Esophagus squamous epithelium (tissue), 5 donors: Measurements from ENCODE around the gene MCTP2. TPM values are rescaled to one million over a fixed set of nuclear protein-coding genes. Genes with fewer than 3 reads are reported as not detected.
A peak's percentile ranks its signal among the peaks of the same experiment; 100 is the strongest.

Experiments
- DNase-seq: peaks from one replicate; lab custom pipeline; 2025; lab: John Stamatoyannopoulos, UW
- H3K27ac ChIP-seq, 4 donors: fragments of 200-600 bp; sonication (generic); one replicate each; pipeline ENCODE4 v1.5.1; 2016 to 2019; ENCODE audit warnings: mild to moderate bottlenecking in 1 of 4
- H3K27me3 ChIP-seq, 4 donors: fragments of 200-600 bp; sonication (generic); 1 replicate in 3 of 4; 2 replicates in 1 of 4; pipeline versions ENCODE4 v1.5.1 to v1.6.0; 2017 to 2021; ENCODE audit warnings: antibody characterized with exemption in 1 of 4
- H3K36me3 ChIP-seq, 3 donors: fragments of 200-600 bp; sonication (generic); one replicate each; pipeline ENCODE4 v1.5.1; 2016 to 2019
- H3K4me1 ChIP-seq, 3 donors: fragments of 200-600 bp; sonication (generic); one replicate each; pipeline ENCODE4 v1.5.1; 2017 to 2019
- H3K4me3 ChIP-seq, 4 donors: fragments of 200-600 bp; sonication (generic); 1 replicate in 3 of 4; 2 replicates in 1 of 4; pipeline ENCODE4 v1.5.1; 2016 to 2019; ENCODE audit warnings: mild to moderate bottlenecking in 2 of 4, moderate library complexity in 1 of 4
- H3K9me3 ChIP-seq, 3 donors: fragments of 200-600 bp; sonication (generic); one replicate each; pipeline ENCODE4 v1.5.1; 2016 to 2019
- CTCF ChIP-seq, 6 experiments: fragments of 450-650 bp in 4 of 6; fragments of 200-600 bp in 2 of 6; sonication (generic) in 2 of 6; IDR thresholded peaks; one replicate each; pipeline ENCODE4 v1.5.1; 2016 to 2019; ENCODE audit warnings: antibody characterized with exemption in 6 of 6, mild to moderate bottlenecking in 4 of 6, moderate library complexity in 4 of 6
- POLR2A ChIP-seq, 4 donors: fragments of 450-650 bp; IDR thresholded peaks; one replicate each; pipeline ENCODE4 v1.6.1; 2017; ENCODE audit warnings: antibody characterized with exemption in 4 of 4, mild to moderate bottlenecking in 4 of 4, moderate library complexity in 3 of 4
- WGBS, 2 donors: methylation state at CpG; one replicate each; pipeline ENCODE4 v1.1.5; 2018; 5-methylcytosine and 5-hydroxymethylcytosine counted together
- intact Hi-C: fragments of 100-400 bp; cut with DNase I; formaldehyde crosslinking; loops from one replicate; pipeline ENCODE4 v1.15.0; 2022
- total RNA-seq, 4 donors: library from RNA; depleted of rRNA; stranded (reverse); fragments of >200 nt; gene quantifications; one replicate each; pipeline ENCODE4 v1.1.0, GENCODE V29; 2016
- donor health status: DM: yes; HTN: yes; CAD: no.

MCTP2 gene
- total RNA-seq, 4 donors from 2014 or later, result 11.2 to 29.9 (median 15.6) TPM

- TF ChIP-seq POLR2A (IDR thresholded peaks at IDR 0.05) (no peak), CTCF (IDR thresholded peaks at IDR 0.05) (no peak)
- Histone ChIP-seq H3K27me3 (no peaks in the 10 kb centered on the region), H3K4me3 (no peak overlapping the region), H3K4me1 (peaks cover 0 to 9% (median 0%) of the 10 kb centered on the region in 3 donors), H3K27ac (peak overlapping the region in 1 of 4 donors; percentile 17), H3K36me3 (no peaks in the 10 kb centered on the region), H3K9me3 (peaks cover 0 to 6% (median 0%) of the 10 kb centered on the region in 3 donors)
- intact Hi-C loops, result no loop called here
- WGBS, 2 donors, result 52 to 67% methylated on average over 13 of the region's 13 CpGs
- no peak for DNase-seq
These were observed 62.3 kb downstream of the MCTP2 start for GRCh38 chr15:94293411-94294402.

GRCh38 chr15:94294556-94294955, 63.2 kb downstream of the MCTP2 start:
- intact Hi-C loops, result no loop called here
- no peaks in the 10 kb centered on the region for H3K27me3 ChIP-seq
- peaks cover 0 to 9% (median 0%) of the 10 kb centered on the region in 3 donors for H3K4me1 ChIP-seq
- H3K4me3 ChIP-seq, result no peak overlapping the region
- H3K36me3 ChIP-seq, result no peaks in the 10 kb centered on the region
- WGBS, 2 donors, result 53 to 67% methylated on average over 1 of the region's 1 CpG
- H3K27ac ChIP-seq, result no peak overlapping the region
- DNase-seq, result no peak
- peaks cover 0 to 6% (median 0%) of the 10 kb centered on the region in 3 donors for H3K9me3 ChIP-seq
- no peak for TF ChIP-seq CTCF (IDR thresholded peaks at IDR 0.05)
- TF ChIP-seq POLR2A (IDR thresholded peaks at IDR 0.05), result no peak

- intact Hi-C loops, result no loop called here
These were observed 63.9 kb downstream of the MCTP2 start for GRCh38 chr15:94295275-94295674.

GRCh38 chr15:94296717-94297116, 65.4 kb downstream of the MCTP2 start:
- H3K27ac ChIP-seq, result peak overlapping the region in 1 of 4 donors; percentile 10
- no peaks in the 10 kb centered on the region for H3K36me3 ChIP-seq
- intact Hi-C loops, result no loop called here
- H3K4me1 ChIP-seq, result peaks cover 0 to 9% (median 0%) of the 10 kb centered on the region in 3 donors
- no peak overlapping the region for H3K4me3 ChIP-seq
- no peak for DNase-seq
- no peaks in the 10 kb centered on the region for H3K9me3 ChIP-seq
- TF ChIP-seq POLR2A (IDR thresholded peaks at IDR 0.05) (no peak), CTCF (IDR thresholded peaks at IDR 0.05) (no peak)
- H3K27me3 ChIP-seq, result no peaks in the 10 kb centered on the region
- WGBS, 2 donors, result 88 to 100% methylated on average over 1 of the region's 1 CpG

More at GRCh38 chr15:94295275-94295674, 63.9 kb downstream of the MCTP2 start:
- WGBS, 2 donors, result 77 to 89% methylated on average over 4 of the region's 4 CpGs
- no peak for DNase-seq
- TF ChIP-seq CTCF (IDR thresholded peaks at IDR 0.05) (no peak), POLR2A (IDR thresholded peaks at IDR 0.05) (no peak)
- no peak overlapping the region for H3K4me3 ChIP-seq
- peak overlapping the region in 1 of 4 donors; percentile 21 for H3K27ac ChIP-seq
- no peaks in the 10 kb centered on the region for H3K36me3 ChIP-seq
- H3K9me3 ChIP-seq, result peaks cover 0 to 5% (median 0%) of the 10 kb centered on the region in 3 donors
- peaks cover 0 to 9% (median 0%) of the 10 kb centered on the region in 3 donors for H3K4me1 ChIP-seq
- no peaks in the 10 kb centered on the region for H3K27me3 ChIP-seq

- intact Hi-C loops, result no loop called here
- H3K4me3 ChIP-seq, result no peak overlapping the region
- DNase-seq, result no peak
- H3K36me3 ChIP-seq, result no peaks in the 10 kb centered on the region
- peak overlapping the region in 1 of 4 donors; percentile 10 for H3K27ac ChIP-seq
- no peaks in the 10 kb centered on the region for H3K27me3 ChIP-seq
- no peaks in the 10 kb centered on the region for H3K9me3 ChIP-seq
- no peak for TF ChIP-seq CTCF (IDR thresholded peaks at IDR 0.05)
- no peak for TF ChIP-seq POLR2A (IDR thresholded peaks at IDR 0.05)
- H3K4me1 ChIP-seq, result peaks cover 0 to 13% (median 0%) of the 10 kb centered on the region in 3 donors
- 49 to 70% methylated on average over 6 of the region's 6 CpGs for WGBS, 2 donors
These were observed 66.2 kb downstream of the MCTP2 start for GRCh38 chr15:94297558-94297957.
